ENCODE measurements around the gene SART3. TPM values are rescaled to one million over a fixed set of nuclear protein-coding genes. Genes with fewer than 3 reads are reported as not detected.

The SART3 gene
- total and polyA plus RNA-seq, 2 of the 13 experiments (the other 11 are each of a cell fraction or from before 2014, with no cell fraction given), result 16.1 to 69.9 TPM

DNA sequence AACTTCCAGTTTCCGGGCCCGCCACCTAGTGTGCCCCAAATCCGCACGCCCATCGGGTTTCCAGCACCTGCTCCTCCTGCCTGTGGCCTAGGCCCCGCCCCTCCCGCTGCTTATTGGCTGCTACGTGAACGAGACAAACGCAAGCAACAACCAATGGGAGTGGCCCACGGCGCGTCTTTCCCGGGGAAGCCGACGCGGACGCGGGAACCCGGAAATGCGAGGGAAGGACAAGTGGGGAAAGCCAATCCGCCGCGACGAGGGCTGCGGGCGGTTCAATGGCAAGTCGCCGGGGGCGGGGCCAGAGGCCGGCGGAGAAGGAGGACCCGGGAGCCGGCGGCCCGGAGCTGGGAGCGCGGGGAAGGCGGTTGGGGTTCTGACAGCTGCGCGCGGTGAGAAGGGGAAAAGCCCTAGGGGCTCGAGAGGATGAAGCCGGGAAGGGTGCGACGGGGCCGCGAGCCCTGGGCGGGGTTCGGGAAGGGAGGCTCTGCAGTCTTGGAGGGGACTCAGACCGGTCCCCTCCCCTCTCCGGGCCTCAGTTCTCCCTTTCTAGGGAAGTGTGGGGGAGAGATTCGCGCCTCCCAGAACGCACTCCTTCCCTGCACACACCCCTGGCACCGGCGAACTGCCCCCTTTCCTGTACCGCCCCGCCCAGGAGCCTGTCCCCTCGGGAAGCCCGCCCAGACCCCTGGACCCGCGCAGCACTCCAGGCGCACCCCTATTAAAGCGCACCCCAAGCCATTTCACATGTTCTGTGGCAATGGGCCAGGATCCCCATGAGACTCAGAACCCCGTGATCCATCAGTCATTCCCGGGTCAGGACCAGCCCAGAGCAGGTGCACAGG lies 45.8 kb downstream of the SART3 start, which contains the start of gene FICD (continued):
- TF ChIP-seq ZHX2 (IDR thresholded peaks at IDR 0.05; ENCODE audit: low read depth) (no peak), ZHX2 (CRISPR knock-in tag; IDR thresholded peaks at IDR 0.05; ENCODE audit: borderline replicate concordance) (no peak), ZNF143 (CRISPR knock-in tag; IDR thresholded peaks at IDR 0.05) (no peak), ZNF709 (CRISPR knock-in tag; IDR thresholded peaks at IDR 0.05) (no peak), ZNF264 (CRISPR knock-in tag; IDR thresholded peaks at IDR 0.05) (no peak), SMAD9 (CRISPR knock-in tag; IDR thresholded peaks at IDR 0.05) (no peak), RBFOX2 (IDR thresholded peaks at IDR 0.05; ENCODE audit: low read depth, low read length) (peak; percentile 78), POGZ (CRISPR knock-in tag; IDR thresholded peaks at IDR 0.05) (peak; percentile 69), ZNF24 (IDR thresholded peaks at IDR 0.05) (no peak), FOXP4 (CRISPR knock-in tag; IDR thresholded peaks at IDR 0.05) (no peak; the same call in 1 of the 2 replicates), ERF (CRISPR knock-in tag; IDR thresholded peaks at IDR 0.05) (peak; percentile 53; the same call in 1 of the 2 replicates), SMYD3 (CRISPR knock-in tag; IDR thresholded peaks at IDR 0.05) (no peak), ZNF674 (CRISPR knock-in tag; IDR thresholded peaks at IDR 0.05; ENCODE audit: low read depth) (no peak), HNRNPK (IDR thresholded peaks at IDR 0.05; ENCODE audit: low read depth, low read length, poor library complexity, severe bottlenecking) (no peak), GATA4 (IDR thresholded peaks at IDR 0.05; ENCODE audit: borderline replicate concordance, low read depth) (no peak), SSRP1 (CRISPR knock-in tag; IDR thresholded peaks at IDR 0.05) (no peak), MBNL3 (CRISPR knock-in tag; conservative IDR thresholded peaks at IDR 0.05) (no peak)
- TF ChIP-seq, protein P1, sequence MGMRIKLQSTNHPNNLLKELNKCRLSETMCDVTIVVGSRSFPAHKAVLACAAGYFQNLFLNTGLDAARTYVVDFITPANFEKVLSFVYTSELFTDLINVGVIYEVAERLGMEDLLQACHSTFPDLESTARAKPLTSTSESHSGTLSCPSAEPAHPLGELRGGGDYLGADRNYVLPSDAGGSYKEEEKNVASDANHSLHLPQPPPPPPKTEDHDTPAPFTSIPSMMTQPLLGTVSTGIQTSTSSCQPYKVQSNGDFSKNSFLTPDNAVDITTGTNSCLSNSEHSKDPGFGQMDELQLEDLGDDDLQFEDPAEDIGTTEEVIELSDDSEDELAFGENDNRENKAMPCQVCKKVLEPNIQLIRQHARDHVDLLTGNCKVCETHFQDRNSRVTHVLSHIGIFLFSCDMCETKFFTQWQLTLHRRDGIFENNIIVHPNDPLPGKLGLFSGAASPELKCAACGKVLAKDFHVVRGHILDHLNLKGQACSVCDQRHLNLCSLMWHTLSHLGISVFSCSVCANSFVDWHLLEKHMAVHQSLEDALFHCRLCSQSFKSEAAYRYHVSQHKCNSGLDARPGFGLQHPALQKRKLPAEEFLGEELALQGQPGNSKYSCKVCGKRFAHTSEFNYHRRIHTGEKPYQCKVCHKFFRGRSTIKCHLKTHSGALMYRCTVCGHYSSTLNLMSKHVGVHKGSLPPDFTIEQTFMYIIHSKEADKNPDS (CRISPR knock-in tag; IDR thresholded peaks at IDR 0.05), result no peak
- TF ChIP-seq, protein P2, sequence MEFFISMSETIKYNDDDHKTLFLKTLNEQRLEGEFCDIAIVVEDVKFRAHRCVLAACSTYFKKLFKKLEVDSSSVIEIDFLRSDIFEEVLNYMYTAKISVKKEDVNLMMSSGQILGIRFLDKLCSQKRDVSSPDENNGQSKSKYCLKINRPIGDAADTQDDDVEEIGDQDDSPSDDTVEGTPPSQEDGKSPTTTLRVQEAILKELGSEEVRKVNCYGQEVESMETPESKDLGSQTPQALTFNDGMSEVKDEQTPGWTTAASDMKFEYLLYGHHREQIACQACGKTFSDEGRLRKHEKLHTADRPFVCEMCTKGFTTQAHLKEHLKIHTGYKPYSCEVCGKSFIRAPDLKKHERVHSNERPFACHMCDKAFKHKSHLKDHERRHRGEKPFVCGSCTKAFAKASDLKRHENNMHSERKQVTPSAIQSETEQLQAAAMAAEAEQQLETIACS (CRISPR knock-in tag; IDR thresholded peaks at IDR 0.05), result no peak

All from HepG2 (cell line).